Fibroblast of pulmonary artery (primary cell): Measurements from ENCODE around the gene NOP14.

Experiments
- DNase-seq: peaks from one replicate; pipeline ENCODE4 v3.0.0-alpha.2; 2010; ENCODE audit warnings: low read depth
- H3K4me3 ChIP-seq: replicated peaks from 2 replicates; pipeline ENCODE4 v1.5.1; 2011; ENCODE audit warnings: low read depth, mild to moderate bottlenecking, control low read depth, low read length, moderate library complexity
- TF ChIP-seq, protein P1 (sequence below): IDR thresholded peaks from 2 replicates; pipeline ENCODE4 v1.5.1; 2011; ENCODE audit warnings: mild to moderate bottlenecking, control low read depth, low read length, inconsistent platforms; ENCODE audit errors: missing control alignments

NOP14 gene

DNA sequence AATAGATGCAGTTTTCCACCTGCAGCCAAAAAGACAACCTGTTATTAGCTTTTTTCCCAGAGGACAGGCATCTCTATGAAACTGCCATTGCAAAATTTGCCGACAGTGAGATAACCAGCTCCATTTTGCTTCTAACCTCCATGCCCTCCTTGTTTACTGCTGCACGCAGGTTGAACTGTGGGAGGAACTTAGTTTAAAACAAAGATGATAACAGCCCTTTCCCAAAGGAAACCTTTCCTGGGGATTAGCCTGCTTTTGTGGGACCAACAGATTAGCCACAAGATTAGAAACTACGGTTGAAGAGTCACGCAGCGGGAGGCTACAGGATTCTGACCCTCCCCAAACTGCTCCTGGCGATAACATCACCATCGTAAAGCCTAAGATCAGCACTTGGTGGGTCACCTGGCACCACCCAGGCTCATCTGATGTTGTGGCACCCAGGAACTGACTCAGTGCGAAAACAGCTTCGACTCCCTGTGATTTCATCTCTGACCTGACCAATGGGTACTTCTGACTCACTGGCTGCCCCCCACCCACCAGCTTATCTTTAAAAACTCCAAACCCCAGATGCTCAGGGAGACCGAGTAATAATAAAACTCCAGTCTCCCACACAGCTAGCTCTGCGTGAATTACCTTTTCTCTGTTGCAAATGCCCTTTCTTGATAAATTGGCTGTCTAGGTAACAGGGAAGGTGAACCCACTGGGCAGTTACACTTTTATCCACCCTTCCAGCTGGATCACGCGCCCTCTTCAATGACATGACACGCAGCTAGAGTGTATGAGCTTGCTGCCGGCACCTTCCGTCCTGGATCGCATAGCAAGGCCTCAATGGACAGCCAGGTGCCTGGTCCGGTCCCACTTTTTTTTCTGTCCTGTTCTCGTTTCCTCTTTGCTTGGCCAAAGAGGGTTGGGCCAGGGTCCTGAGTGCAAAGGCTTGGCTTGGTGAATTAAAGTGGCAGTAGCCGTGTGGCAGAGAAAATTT lies 27.2 kb downstream of the NOP14 start:
- H3K4me3 ChIP-seq: peak overlapping the region; percentile 66
- TF ChIP-seq, protein P1, sequence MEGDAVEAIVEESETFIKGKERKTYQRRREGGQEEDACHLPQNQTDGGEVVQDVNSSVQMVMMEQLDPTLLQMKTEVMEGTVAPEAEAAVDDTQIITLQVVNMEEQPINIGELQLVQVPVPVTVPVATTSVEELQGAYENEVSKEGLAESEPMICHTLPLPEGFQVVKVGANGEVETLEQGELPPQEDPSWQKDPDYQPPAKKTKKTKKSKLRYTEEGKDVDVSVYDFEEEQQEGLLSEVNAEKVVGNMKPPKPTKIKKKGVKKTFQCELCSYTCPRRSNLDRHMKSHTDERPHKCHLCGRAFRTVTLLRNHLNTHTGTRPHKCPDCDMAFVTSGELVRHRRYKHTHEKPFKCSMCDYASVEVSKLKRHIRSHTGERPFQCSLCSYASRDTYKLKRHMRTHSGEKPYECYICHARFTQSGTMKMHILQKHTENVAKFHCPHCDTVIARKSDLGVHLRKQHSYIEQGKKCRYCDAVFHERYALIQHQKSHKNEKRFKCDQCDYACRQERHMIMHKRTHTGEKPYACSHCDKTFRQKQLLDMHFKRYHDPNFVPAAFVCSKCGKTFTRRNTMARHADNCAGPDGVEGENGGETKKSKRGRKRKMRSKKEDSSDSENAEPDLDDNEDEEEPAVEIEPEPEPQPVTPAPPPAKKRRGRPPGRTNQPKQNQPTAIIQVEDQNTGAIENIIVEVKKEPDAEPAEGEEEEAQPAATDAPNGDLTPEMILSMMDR: no peak
- peak; percentile 37 for DNase-seq

DNA sequence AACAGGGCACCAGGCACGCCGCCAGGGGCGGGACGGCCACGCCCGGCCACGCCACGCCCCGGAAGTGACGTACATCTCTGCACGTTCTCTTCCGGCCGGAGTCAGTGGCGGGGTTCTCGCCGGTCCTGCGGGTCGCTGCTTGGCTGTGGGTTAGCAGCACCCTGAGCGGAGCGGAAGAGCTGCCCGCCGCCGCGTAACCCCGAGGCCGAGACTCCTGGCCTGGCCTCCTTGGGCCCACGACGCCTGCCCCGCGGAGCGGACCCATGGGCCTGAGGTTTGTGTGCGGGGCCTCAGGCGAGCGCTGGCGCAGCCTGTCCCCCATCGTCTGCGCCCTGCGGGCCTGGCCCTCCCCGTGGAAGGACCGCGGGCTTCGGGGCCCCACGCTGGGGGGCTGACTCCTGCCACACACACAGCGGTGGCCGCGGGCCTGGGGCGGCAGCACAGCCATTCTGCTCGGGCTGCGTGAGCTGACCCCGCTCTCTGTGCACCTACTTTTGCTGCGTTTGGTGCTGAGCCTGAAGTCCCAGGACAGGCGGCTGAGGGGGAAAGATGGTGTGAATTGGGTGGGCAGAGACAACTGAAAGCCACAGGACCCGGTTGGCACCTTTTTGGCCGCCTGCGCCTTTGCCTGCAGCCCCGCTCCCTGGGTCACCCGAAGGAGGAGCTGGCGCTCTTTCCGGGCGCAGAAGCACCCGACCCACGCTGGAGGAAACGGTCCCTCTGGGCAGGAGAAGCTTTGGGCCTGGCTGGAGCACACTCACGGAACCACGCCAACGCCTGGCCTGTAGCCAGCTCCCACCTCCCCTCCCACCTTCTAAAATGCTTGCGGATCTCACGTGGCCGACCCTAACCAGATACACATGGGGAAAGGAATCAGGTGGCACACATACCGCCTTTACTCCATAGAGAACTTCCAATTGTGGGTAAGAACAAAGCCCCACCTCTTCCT lies 28.1 kb downstream of the NOP14 start:
- TF ChIP-seq, protein P1: no peak
- peak; percentile 85 for DNase-seq
- H3K4me3 ChIP-seq: peak overlapping the region; percentile 66

DNA sequence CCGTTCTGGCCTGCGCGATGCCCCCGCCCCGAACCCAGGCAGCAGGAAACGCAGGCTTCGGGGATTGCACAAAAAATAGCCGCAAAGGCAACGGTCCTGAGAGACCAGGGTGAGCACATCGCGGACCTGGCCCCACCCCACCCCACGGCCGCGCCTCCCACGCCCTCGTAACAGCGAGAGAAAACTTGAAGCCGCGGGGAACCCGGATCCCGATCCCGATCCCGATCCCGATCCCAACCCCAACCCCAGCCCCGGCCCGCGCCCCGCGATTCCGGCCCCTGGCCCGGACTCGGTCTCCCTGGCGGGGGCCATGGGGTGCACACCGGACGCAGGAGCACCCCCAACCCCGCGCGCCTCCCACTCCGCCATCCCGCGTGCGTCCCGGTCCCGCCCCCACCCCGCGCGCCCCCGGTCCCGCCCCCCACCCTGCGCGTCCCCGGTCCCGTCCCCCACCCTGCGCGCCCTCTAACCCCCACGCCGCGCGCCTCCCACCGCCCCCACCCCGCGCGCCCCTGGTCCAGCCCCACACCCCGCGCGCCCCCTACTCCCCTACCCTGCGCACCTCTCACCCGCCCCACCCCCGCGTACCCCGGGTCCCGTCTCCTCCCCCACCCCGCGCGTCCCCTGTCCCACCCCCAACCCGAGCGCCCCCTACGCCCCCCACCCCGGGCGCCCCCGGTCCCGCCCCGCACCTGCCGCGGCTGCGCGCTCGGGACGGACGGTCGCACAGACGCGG lies 29.0 kb downstream of the NOP14 start:
- TF ChIP-seq, protein P1: no peak
- H3K4me3 ChIP-seq: peak overlapping the region; percentile 66
- peak; percentile 57 for DNase-seq

DNA sequence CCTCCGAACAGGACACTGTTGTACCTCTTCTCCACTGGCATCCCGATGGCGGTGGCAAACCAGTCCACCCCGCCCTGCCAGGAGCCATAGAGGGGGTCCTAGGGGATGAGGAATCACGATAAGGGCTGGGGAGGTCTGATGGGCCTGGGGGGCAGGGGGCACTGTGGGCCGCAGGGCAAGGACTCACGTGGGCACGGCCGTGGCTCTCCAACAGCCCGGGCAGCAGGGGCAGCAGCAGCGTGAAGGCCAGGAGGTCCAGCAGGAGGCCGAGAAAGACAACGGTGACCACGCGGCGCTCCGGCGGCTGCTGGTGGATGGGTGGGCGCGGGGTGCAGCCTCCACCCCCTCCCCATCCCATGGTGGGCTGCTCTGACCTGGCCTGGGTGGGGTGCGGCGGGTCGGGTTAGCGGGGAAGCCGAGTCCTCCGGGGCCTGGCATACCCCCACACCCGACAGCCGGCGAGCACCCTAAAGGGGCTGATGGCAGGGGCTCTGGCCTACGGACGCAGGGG lies 29.6 kb downstream of the NOP14 start:
- TF ChIP-seq, protein P1: no peak
- H3K4me3 ChIP-seq: peak overlapping the region; percentile 66
- DNase-seq: no peak

DNA sequence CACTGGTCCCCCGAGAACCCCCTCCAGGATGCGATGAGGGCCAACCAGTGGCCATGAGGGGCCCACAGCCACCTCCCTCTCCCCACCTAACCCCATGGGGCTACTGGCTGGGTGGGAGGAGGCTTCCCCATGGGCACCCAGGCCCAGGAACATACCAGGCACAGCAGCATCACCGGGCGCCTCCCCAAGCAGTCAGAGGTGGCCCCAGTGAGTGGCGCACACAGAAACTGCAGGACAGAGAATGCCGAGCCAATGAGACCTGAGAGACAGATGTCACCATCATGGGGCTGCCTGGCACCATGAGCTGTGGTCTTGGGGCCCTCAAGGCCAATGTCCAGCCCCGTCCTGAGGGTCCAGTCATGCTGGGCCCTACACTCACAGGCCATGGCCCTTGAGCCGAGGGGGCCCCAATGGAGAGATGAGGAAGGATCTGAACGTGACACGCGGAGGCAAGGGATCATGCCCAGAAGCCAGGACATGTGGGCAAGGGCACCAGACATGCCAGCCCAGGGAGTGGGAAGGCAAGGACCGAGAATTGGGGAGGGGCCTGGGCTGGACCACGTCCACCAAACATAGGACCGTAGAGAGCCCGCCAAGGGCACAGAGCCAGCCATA lies 30.1 kb downstream of the NOP14 start:
- TF ChIP-seq, protein P1: no peak
- DNase-seq: no peak
- peak overlapping the region; percentile 66 for H3K4me3 ChIP-seq
